ENCODE measurements around the gene LRWD1. TPM values are rescaled to one million over a fixed set of nuclear protein-coding genes. Genes with fewer than 3 reads are reported as not detected.
A peak's percentile ranks its signal among the peaks of the same experiment; 100 is the strongest.

The LRWD1 gene
- total and polyA plus RNA-seq, 9 of the 15 experiments (the other 6 are each of a cell fraction or from before 2014, with no cell fraction given): 0.61 to 66.0 (median 33.2) TPM

GRCh38 chr7:102432442-102433218 lies 32.2 kb upstream of the LRWD1 start:
- Histone ChIP-seq H3K27ac (ENCODE audit: extremely low read depth, low read depth, low read length) (peak overlapping the region; percentile 56; the same call in 1 of the 3 replicates), H3K4me2 (ENCODE audit: insufficient read depth, low read length) (peak overlapping the region; percentile 71; the same call in 1 of the 2 replicates)
- POLR2A ChIA-PET: interaction anchor here (0.6 kb wide), 1 partner anchor 25 kb away, joined by 3 read pairs; no protein-coding TSS in a partner anchor
- TF ChIP-seq CCNT2 (IDR thresholded peaks at IDR 0.05; ENCODE audit: borderline replicate concordance, extremely low read depth, insufficient read length, low read depth, low read length): no peak
- TF ChIP-seq MECOM (CRISPR knock-in tag; IDR thresholded peaks at IDR 0.05): no peak
- TF ChIP-seq NFRKB (IDR thresholded peaks at IDR 0.05; ENCODE audit: low read depth): no peak
- TF ChIP-seq ZNF253 (CRISPR knock-in tag; conservative IDR thresholded peaks at IDR 0.05): no peak
- TF ChIP-seq ZNF583 (CRISPR knock-in tag; IDR thresholded peaks at IDR 0.05): no peak
- no peak for TF ChIP-seq CBX3 (IDR thresholded peaks at IDR 0.05; ENCODE audit: borderline replicate concordance in 1 of 2, low read length in 2 of 2)
- TF ChIP-seq CHAMP1 (IDR thresholded peaks at IDR 0.05): no peak
- TF ChIP-seq ZNF511 (CRISPR knock-in tag; IDR thresholded peaks at IDR 0.05): 0 out of 2 replicates have a peak, but pooled peaks have one; percentile 41
- TF ChIP-seq ZBTB2 (IDR thresholded peaks at IDR 0.05): no peak
- no peak for TF ChIP-seq SMARCB1 (IDR thresholded peaks at IDR 0.05; ENCODE audit: insufficient read length, low read depth)
- TF ChIP-seq ZNF766 (CRISPR knock-in tag; conservative IDR thresholded peaks at IDR 0.05): 0 out of 2 replicates have a peak, but pooled peaks have one; percentile 29
- no peak for TF ChIP-seq ZNF778 (CRISPR knock-in tag; IDR thresholded peaks at IDR 0.05)
- TF ChIP-seq SAP30 (IDR thresholded peaks at IDR 0.05; ENCODE audit: borderline replicate concordance, insufficient read depth, low read depth, low read length, poor library complexity, severe bottlenecking): no peak
- no peak for TF ChIP-seq PHF8 (IDR thresholded peaks at IDR 0.05; ENCODE audit: borderline replicate concordance, low read length)
- no peak for TF ChIP-seq CCAR2 (IDR thresholded peaks at IDR 0.05; ENCODE audit: low read depth, low read length)
- TF ChIP-seq ETV5 (CRISPR knock-in tag; IDR thresholded peaks at IDR 0.05; ENCODE audit: low read depth): no peak
- no peak for TF ChIP-seq PTRF (tag; IDR thresholded peaks at IDR 0.05)
- TF ChIP-seq MXI1 (IDR thresholded peaks at IDR 0.05; ENCODE audit: low read depth, low read length): no peak

More at GRCh38 chr7:102432442-102433218, 32.2 kb upstream of the LRWD1 start:
- Histone ChIP-seq H3K9me3 (replicated peaks; ENCODE audit: control insufficient read depth, insufficient read depth, low read depth, low read length) (no peaks in the 10 kb centered on the region), H3K4me1 (replicated peaks in 1 of 2; ENCODE audit: control insufficient read depth in 2 of 2, insufficient read depth in 2 of 2, low read length in 2 of 2) (peaks cover 18 to 50% of the 10 kb centered on the region in 2 experiments), H3K27me3 (ENCODE audit: control insufficient read depth in 2 of 2, insufficient read depth in 2 of 2, low read length in 2 of 2) (no peaks in the 10 kb centered on the region), H3K4me3 (peak overlapping the region; percentile 80), H3K9ac (ENCODE audit: insufficient read depth in 1 of 2, low read depth in 2 of 2, low read length in 2 of 2) (peak overlapping the region; percentile 55 to 93; a peak in 3 of 4 replicates), H4K20me1 (replicated peaks; ENCODE audit: control insufficient read depth, insufficient read depth, low read length) (no peaks in the 10 kb centered on the region), H3K36me3 (ENCODE audit: control insufficient read depth, insufficient read depth, low read length) (peaks cover 8% of the 10 kb centered on the region; the same call in 1 of the 3 replicates), H3K79me2 (ENCODE audit: control insufficient read depth, insufficient read depth, low read length) (peaks cover 9% of the 10 kb centered on the region), H2AFZ (ENCODE audit: low read depth, low read length) (peak overlapping the region; percentile 84), H3K9me1 (ENCODE audit: control insufficient read depth, insufficient read depth, low read length) (no peaks in the 10 kb centered on the region)
- peak; percentile 3; the same call in 2 of the 3 replicates for ATAC-seq
- 58% methylated on average over 24 of the region's 27 CpGs for WGBS (ENCODE audit: insufficient coverage, low coverage, missing lambda C conversion rate)
- BruUV-seq (replicated peaks): no TSS peak
- FAIRE-seq: no peak
- CTCF ChIA-PET (ENCODE audit: low intra/inter-chr PET ratio): no interaction called here
- peak in 2 of 4 experiments; percentile 44 to 45 for DNase-seq (ENCODE audit: extremely low read depth in 1 of 4, low spot score in 3 of 4)
- in situ Hi-C loops (cut with MboI) (no loop called here), intact Hi-C loops (cut with micrococcal nuclease) (no loop called here)

Data from K562 (cell line).